ENCODE results near the gene CCDC201. TPM values are rescaled to one million over a fixed set of nuclear protein-coding genes. Genes with fewer than 3 reads are reported as not detected.

Gene CCDC201
- total RNA-seq, 1 donor from 2014 or later: not detected

- Histone ChIP-seq H4K20me1 (ENCODE audit: insufficient read depth, low read length) (no peaks in the 10 kb centered on the region), H3K27ac (ENCODE audit: low read depth, low read length) (no peak overlapping the region), H2AFZ (ENCODE audit: low read depth, low read length) (no peak overlapping the region), H3K4me2 (ENCODE audit: low read length) (no peak overlapping the region), H3K36me3 (ENCODE audit: insufficient read depth, low read length) (no peaks in the 10 kb centered on the region), H3K9ac (ENCODE audit: low read length) (no peak overlapping the region), H3K4me3 (ENCODE audit: insufficient read depth, low read depth, low read length) (no peak overlapping the region), H3K9me3 (ENCODE audit: insufficient read depth, low read depth, low read length) (no peaks in the 10 kb centered on the region), H3K4me1 (ENCODE audit: insufficient read depth, low read length) (peaks cover 11% of the 10 kb centered on the region), H3K27me3 (ENCODE audit: insufficient read depth, low read length) (no peaks in the 10 kb centered on the region), H3K79me2 (ENCODE audit: insufficient read depth, low read length) (no peaks in the 10 kb centered on the region)
- DNase-seq (ENCODE audit: low read depth) (no peak), FAIRE-seq (no peak)
- H3K27ac Mint-ChIP-seq (ENCODE audit: unreplicated experiment): no peak overlapping the region
- H3K27me3 Mint-ChIP-seq (ENCODE audit: low read depth, unreplicated experiment): no peaks in the 10 kb centered on the region
- H3K36me3 Mint-ChIP-seq (ENCODE audit: low read depth, unreplicated experiment): no peaks in the 10 kb centered on the region
- H3K4me3 Mint-ChIP-seq (ENCODE audit: unreplicated experiment): no peak overlapping the region
- peaks cover 7% of the 10 kb centered on the region for H3K4me1 Mint-ChIP-seq (ENCODE audit: low read depth, unreplicated experiment)
- TF ChIP-seq CTCF (IDR thresholded peaks at IDR 0.05; ENCODE audit: insufficient read depth, low read depth, low read length) (peak; percentile 32), EZH2 (IDR thresholded peaks at IDR 0.05; ENCODE audit: insufficient read depth, low read length) (no peak)
- peaks cover 4% of the 10 kb centered on the region for H3K9me3 Mint-ChIP-seq (ENCODE audit: unreplicated experiment)
Measured at GRCh38 chr7:45872116-45873034, 507 bp downstream of the CCDC201 start.

DNA sequence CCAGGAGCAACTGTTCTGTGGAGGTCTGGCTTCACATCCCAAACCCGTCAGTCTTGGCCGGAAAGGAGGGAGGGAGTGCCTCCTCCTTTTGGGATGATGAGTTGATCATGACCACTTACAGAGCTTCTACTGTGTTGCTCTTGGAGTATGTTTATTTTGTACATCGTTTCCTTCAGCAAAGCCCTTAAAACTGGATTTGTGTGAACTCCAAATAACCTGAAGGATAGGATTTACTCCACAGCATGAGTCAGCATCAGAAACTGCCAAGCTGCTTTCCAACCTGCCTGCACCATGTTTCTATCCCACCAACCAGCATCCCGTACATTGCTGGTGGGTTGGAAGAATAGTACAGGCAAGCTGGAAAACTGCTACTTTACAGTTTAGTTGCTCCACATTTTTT is 3.5 kb downstream of the CCDC201 start:
- Mint-ChIP-seq H3K4me3 (ENCODE audit: unreplicated experiment) (no peak overlapping the region), H3K4me1 (ENCODE audit: low read depth, unreplicated experiment) (peaks cover 2% of the 10 kb centered on the region), H3K9me3 (ENCODE audit: unreplicated experiment) (peaks cover 4% of the 10 kb centered on the region), H3K27me3 (ENCODE audit: low read depth, unreplicated experiment) (peaks cover 16% of the 10 kb centered on the region), H3K27ac (ENCODE audit: unreplicated experiment) (no peak overlapping the region), H3K36me3 (ENCODE audit: low read depth, unreplicated experiment) (no peaks in the 10 kb centered on the region)
- Histone ChIP-seq H3K27ac (ENCODE audit: low read depth, low read length) (no peak overlapping the region), H3K79me2 (ENCODE audit: insufficient read depth, low read length) (no peaks in the 10 kb centered on the region), H3K9me3 (ENCODE audit: insufficient read depth, low read depth, low read length) (no peaks in the 10 kb centered on the region), H4K20me1 (ENCODE audit: insufficient read depth, low read length) (no peaks in the 10 kb centered on the region), H3K4me1 (ENCODE audit: insufficient read depth, low read length) (peaks cover 4% of the 10 kb centered on the region), H2AFZ (ENCODE audit: low read depth, low read length) (no peak overlapping the region), H3K27me3 (ENCODE audit: insufficient read depth, low read length) (no peaks in the 10 kb centered on the region), H3K4me2 (ENCODE audit: low read length) (no peak overlapping the region), H3K4me3 (ENCODE audit: insufficient read depth, low read depth, low read length) (no peak overlapping the region), H3K9ac (ENCODE audit: low read length) (no peak overlapping the region), H3K36me3 (ENCODE audit: insufficient read depth, low read length) (no peaks in the 10 kb centered on the region)
- peak; percentile 59 for DNase-seq (ENCODE audit: low read depth)
- FAIRE-seq: peak; percentile 37
- TF ChIP-seq EZH2 (IDR thresholded peaks at IDR 0.05; ENCODE audit: insufficient read depth, low read length) (no peak), CTCF (IDR thresholded peaks at IDR 0.05; ENCODE audit: insufficient read depth, low read depth, low read length) (no peak)

DNA sequence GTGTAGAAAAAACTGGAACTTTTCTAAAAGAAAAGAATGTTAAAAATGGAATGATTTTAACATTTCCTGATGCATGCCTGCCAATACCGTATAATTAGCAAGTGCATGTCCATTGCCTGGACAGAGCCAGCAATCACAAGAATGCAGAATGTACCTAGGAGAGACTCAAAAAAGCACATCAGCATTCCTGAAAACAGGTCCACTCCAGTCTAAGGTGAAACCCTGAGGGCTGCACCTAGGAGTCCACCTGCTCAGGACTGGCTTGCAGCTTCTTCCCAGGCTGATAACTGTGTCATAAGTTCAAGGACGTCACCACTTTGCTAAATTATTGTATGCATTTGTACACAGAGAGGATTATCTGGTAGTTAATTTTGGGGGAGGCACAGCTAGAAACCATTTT is 5.4 kb downstream of the CCDC201 start:
- H3K36me3 Mint-ChIP-seq (ENCODE audit: low read depth, unreplicated experiment): no peaks in the 10 kb centered on the region
- no peak overlapping the region for H3K27ac ChIP-seq (ENCODE audit: low read depth, low read length)
- H3K4me3 ChIP-seq (ENCODE audit: insufficient read depth, low read depth, low read length): no peak overlapping the region
- no peaks in the 10 kb centered on the region for H3K9me3 ChIP-seq (ENCODE audit: insufficient read depth, low read depth, low read length)
- H3K4me3 Mint-ChIP-seq (ENCODE audit: unreplicated experiment): no peak overlapping the region
- no peak overlapping the region for H3K27ac Mint-ChIP-seq (ENCODE audit: unreplicated experiment)
- H3K27me3 ChIP-seq (ENCODE audit: insufficient read depth, low read length): no peaks in the 10 kb centered on the region
- H3K27me3 Mint-ChIP-seq (ENCODE audit: low read depth, unreplicated experiment): peaks cover 19% of the 10 kb centered on the region
- H4K20me1 ChIP-seq (ENCODE audit: insufficient read depth, low read length): no peaks in the 10 kb centered on the region
- TF ChIP-seq EZH2 (IDR thresholded peaks at IDR 0.05; ENCODE audit: insufficient read depth, low read length): no peak
- no peak for TF ChIP-seq CTCF (IDR thresholded peaks at IDR 0.05; ENCODE audit: insufficient read depth, low read depth, low read length)
- no peaks in the 10 kb centered on the region for H3K4me1 Mint-ChIP-seq (ENCODE audit: low read depth, unreplicated experiment)
- H2AFZ ChIP-seq (ENCODE audit: low read depth, low read length): no peak overlapping the region
- H3K9me3 Mint-ChIP-seq (ENCODE audit: unreplicated experiment): peaks cover 4% of the 10 kb centered on the region
- no peak overlapping the region for H3K9ac ChIP-seq (ENCODE audit: low read length)
- FAIRE-seq: no peak
- H3K36me3 ChIP-seq (ENCODE audit: insufficient read depth, low read length): no peaks in the 10 kb centered on the region
- no peaks in the 10 kb centered on the region for H3K4me1 ChIP-seq (ENCODE audit: insufficient read depth, low read length)
- DNase-seq (ENCODE audit: low read depth): no peak
- no peaks in the 10 kb centered on the region for H3K79me2 ChIP-seq (ENCODE audit: insufficient read depth, low read length)
- no peak overlapping the region for H3K4me2 ChIP-seq (ENCODE audit: low read length)

Data from astrocyte (in vitro differentiated cells and primary cell).